Brain microvascular endothelial cell (primary cell): ENCODE data around the gene ERI3.

Experiments
- DNase-seq: peaks from one replicate; pipeline ENCODE4 v3.0.0-alpha.2; 2020
- H3K27ac ChIP-seq: fragments of 250-450 bp; sonication (Bioruptor Pico); 2 replicates; pipeline ENCODE4 v1.5.1; 2020; ENCODE audit warnings: mild to moderate bottlenecking, moderate library complexity
- H3K27me3 ChIP-seq: fragments of 250-450 bp; sonication (Bioruptor Pico); replicated peaks from 2 replicates; pipeline ENCODE4 v1.5.1; 2020; ENCODE audit warnings: mild to moderate bottlenecking
- H3K36me3 ChIP-seq: fragments of 250-450 bp; sonication (Bioruptor Pico); replicated peaks from 2 replicates; pipeline ENCODE4 v1.5.1; 2020; ENCODE audit warnings: mild to moderate bottlenecking
- H3K4me3 ChIP-seq: 2 replicates; pipeline ENCODE4 v1.5.1; 2011; ENCODE audit warnings: low read depth, mild to moderate bottlenecking, control low read depth, low read length, moderate library complexity
- in situ Hi-C: cut with HindIII; loops from 2 replicates; pipeline ENCODE4 v1.10.0; 2017; ENCODE audit warnings: low sequenced_read_pairs, low pct_ligation_motif_present
- TF ChIP-seq, protein P1 (sequence below): IDR thresholded peaks from 2 replicates; pipeline ENCODE4 v1.5.1; 2011; ENCODE audit warnings: low read depth, mild to moderate bottlenecking, moderate library complexity, low read length, control low read depth, inconsistent platforms; ENCODE audit errors: missing control alignments

The ERI3 gene

DNA sequence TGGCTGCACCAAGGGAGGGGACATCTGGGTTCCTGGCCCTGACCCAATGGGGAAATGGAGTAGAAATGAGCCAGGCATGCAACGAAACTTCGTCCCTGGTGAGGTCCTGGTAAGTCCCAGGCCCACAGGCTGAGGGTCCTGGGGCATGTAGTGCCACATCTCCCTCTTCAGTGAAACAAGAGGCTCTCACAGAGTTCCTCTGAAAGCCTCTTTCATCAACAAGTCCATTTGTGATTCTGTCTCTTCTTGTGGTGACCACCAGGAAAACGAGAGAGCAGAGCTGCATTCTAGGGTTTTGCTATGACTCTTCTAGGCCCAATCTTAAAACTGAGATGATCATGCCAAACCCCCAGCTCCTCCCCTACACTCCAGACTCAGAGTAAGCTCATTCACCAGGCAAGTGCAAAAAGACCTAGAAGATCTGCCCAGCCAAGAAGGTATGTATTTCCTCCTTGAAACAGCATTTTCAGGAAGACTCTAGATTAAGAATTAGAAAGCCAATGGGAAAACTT, 25.7 kb upstream of the ERI3 start:
- Histone ChIP-seq H3K36me3 (no peaks in the 10 kb centered on the region), H3K4me3 (no peak overlapping the region), H3K27me3 (no peaks in the 10 kb centered on the region), H3K27ac (no peak overlapping the region)
- TF ChIP-seq, protein P1, sequence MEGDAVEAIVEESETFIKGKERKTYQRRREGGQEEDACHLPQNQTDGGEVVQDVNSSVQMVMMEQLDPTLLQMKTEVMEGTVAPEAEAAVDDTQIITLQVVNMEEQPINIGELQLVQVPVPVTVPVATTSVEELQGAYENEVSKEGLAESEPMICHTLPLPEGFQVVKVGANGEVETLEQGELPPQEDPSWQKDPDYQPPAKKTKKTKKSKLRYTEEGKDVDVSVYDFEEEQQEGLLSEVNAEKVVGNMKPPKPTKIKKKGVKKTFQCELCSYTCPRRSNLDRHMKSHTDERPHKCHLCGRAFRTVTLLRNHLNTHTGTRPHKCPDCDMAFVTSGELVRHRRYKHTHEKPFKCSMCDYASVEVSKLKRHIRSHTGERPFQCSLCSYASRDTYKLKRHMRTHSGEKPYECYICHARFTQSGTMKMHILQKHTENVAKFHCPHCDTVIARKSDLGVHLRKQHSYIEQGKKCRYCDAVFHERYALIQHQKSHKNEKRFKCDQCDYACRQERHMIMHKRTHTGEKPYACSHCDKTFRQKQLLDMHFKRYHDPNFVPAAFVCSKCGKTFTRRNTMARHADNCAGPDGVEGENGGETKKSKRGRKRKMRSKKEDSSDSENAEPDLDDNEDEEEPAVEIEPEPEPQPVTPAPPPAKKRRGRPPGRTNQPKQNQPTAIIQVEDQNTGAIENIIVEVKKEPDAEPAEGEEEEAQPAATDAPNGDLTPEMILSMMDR: no peak
- DNase-seq: no peak
- in situ Hi-C loops: no loop called here

GRCh38 chr1:44377925-44378784, 23.1 kb upstream of the ERI3 start:
- H3K27me3 ChIP-seq: no peaks in the 10 kb centered on the region
- H3K36me3 ChIP-seq: no peaks in the 10 kb centered on the region
- DNase-seq: peak; percentile 35
- in situ Hi-C loops: no loop called here
- no peak overlapping the region for H3K4me3 ChIP-seq
- H3K27ac ChIP-seq: no peak overlapping the region
- TF ChIP-seq, protein P1: peak; percentile 88

DNA sequence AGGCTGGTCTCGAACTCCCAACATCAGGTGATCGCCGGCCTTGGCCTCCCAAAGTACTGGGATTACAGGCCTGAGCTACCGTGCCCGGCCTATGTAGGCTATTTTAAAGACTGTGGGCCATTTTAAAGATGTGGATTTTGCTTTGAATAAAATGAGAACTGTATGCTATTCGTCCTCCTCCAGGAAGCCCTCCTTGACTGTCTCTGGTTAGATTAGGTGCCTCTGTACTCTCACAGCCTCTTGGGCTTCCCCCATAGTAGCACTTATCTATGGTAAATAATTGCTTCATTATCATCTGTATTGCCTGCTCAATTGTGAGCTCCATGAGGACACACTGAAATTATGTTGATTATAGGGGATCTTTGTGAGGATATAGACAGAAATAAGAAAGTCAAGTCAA, 20.5 kb upstream of the ERI3 start:
- TF ChIP-seq, protein P1: no peak
- Histone ChIP-seq H3K27me3 (no peaks in the 10 kb centered on the region), H3K36me3 (no peaks in the 10 kb centered on the region), H3K27ac (no peak overlapping the region), H3K4me3 (no peak overlapping the region)
- DNase-seq: no peak
- in situ Hi-C loops: no loop called here

DNA sequence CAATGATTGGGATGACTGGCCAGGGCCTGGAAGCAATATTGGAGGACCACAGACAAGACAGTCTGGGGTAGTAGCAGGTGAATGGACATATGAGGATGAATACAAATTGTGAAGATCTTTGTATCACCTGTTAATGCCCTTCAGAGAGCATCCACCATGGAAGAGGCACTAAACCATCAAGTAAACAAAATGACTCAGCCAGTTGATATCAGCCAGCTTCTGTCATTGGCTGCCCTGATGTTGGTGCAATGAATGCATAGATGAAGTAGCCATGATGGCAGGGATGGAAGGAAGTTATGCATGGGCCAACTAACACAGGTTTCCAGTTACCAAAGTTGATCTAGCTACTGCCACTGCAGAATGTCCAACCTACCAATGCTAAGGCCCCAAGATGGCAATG, 16.1 kb upstream of the ERI3 start:
- H3K36me3 ChIP-seq: no peaks in the 10 kb centered on the region
- in situ Hi-C loops: no loop called here
- H3K27me3 ChIP-seq: peaks cover 4% of the 10 kb centered on the region
- no peak overlapping the region for H3K27ac ChIP-seq
- TF ChIP-seq, protein P1: no peak
- no peak for DNase-seq
- no peak overlapping the region for H3K4me3 ChIP-seq

DNA sequence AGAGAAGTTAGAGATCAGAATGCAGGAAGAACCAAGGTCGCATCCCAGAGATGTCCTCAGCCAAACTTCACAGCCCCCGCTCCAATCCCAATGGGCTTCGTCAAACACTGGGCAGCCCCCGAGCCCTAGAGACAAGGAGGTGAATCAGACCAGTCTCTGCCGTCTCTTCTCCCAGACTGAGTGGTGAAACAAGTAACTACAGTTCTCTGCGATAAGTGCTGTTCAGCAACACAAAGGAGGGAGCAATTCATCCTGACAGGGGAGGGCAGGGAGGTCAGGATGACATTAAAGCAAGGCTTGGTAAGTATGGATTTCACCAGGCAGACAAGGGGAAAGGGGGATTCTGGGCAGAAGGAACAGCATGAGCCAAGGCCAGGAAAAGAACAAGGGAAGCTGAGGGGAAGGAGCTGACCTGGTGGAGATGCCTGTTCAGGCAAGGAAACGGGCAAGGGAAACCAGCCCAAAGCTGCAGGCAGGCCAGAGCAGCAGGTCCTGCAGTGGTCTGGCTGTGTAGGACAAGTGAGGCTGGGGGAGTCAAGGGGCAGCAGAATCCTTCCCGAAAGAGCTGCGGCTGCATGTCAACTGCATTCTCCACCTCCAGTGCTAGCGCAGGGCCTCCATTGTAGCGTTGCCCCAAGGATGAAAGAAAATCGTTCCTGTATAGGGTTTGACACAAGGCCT, 13.6 kb upstream of the ERI3 start:
- no peak for DNase-seq
- H3K4me3 ChIP-seq: no peak overlapping the region
- H3K36me3 ChIP-seq: no peaks in the 10 kb centered on the region
- in situ Hi-C loops: no loop called here
- TF ChIP-seq, protein P1: no peak
- H3K27me3 ChIP-seq: peaks cover 4% of the 10 kb centered on the region
- H3K27ac ChIP-seq: no peak overlapping the region
